Measurements from ENCODE around the gene SPATA13.
"Not testable (repeated sequence)": the region's sequence is repeated elsewhere in the genome, so short reads cannot be mapped to it uniquely, and the experiment has no call there.

SPATA13 gene

GRCh38 chr13:24292481-24292880, 132.0 kb downstream of the SPATA13 start:
- Histone ChIP-seq H3K4me3 (ENCODE audit: low read depth in 1 of 2, low read length in 2 of 2) (no peak overlapping the region), H3K27ac (ENCODE audit: low read depth, low read length) (no peak overlapping the region), H3K9ac (ENCODE audit: low read length) (no peak overlapping the region), H3K27me3 (ENCODE audit: control insufficient read depth in 1 of 2, insufficient read depth in 2 of 2, low read length in 2 of 2) (no peaks in the 10 kb centered on the region), H3K4me1 (ENCODE audit: insufficient read depth, low read length) (no peaks in the 10 kb centered on the region), H3K9me3 (ENCODE audit: low read length) (no peaks in the 10 kb centered on the region), H3K36me3 (ENCODE audit: insufficient read depth, low read length) (peaks cover 48% of the 10 kb centered on the region)

- no peak overlapping the region for H3K9ac ChIP-seq (ENCODE audit: low read length)
- H3K36me3 ChIP-seq (ENCODE audit: insufficient read depth, low read length), result peaks cover 58% of the 10 kb centered on the region
- H3K9me3 ChIP-seq (ENCODE audit: low read length), result no peaks in the 10 kb centered on the region
- H3K4me3 ChIP-seq (ENCODE audit: low read depth in 1 of 2, low read length in 2 of 2), result no peak overlapping the region
- no peaks in the 10 kb centered on the region for H3K4me1 ChIP-seq (ENCODE audit: insufficient read depth, low read length)
- no peaks in the 10 kb centered on the region for H3K27me3 ChIP-seq (ENCODE audit: control insufficient read depth in 1 of 2, insufficient read depth in 2 of 2, low read length in 2 of 2)
- H3K27ac ChIP-seq (ENCODE audit: low read depth, low read length), result no peak overlapping the region
These were observed 133.2 kb downstream of the SPATA13 start for GRCh38 chr13:24293746-24294145.

GRCh38 chr13:24299488-24300114, 139.1 kb downstream of the SPATA13 start:
- Histone ChIP-seq H3K36me3 (ENCODE audit: insufficient read depth, low read length) (peaks cover 27% of the 10 kb centered on the region), H3K9ac (ENCODE audit: low read length) (no peak overlapping the region)

GRCh38 chr13:24301434-24301833, 140.9 kb downstream of the SPATA13 start:
- H3K9me3 ChIP-seq (ENCODE audit: low read length), result no peaks in the 10 kb centered on the region
- H3K36me3 ChIP-seq (ENCODE audit: insufficient read depth, low read length), result peaks cover 20% of the 10 kb centered on the region
- no peak overlapping the region for H3K27ac ChIP-seq (ENCODE audit: low read depth, low read length)

More at GRCh38 chr13:24299488-24300114, 139.1 kb downstream of the SPATA13 start:
- H3K27ac ChIP-seq (ENCODE audit: low read depth, low read length), result no peak overlapping the region
- H3K4me1 ChIP-seq (ENCODE audit: insufficient read depth, low read length), result peaks cover 2% of the 10 kb centered on the region
- no peaks in the 10 kb centered on the region for H3K27me3 ChIP-seq (ENCODE audit: control insufficient read depth in 1 of 2, insufficient read depth in 2 of 2, low read length in 2 of 2)
- H3K9me3 ChIP-seq (ENCODE audit: low read length), result no peaks in the 10 kb centered on the region
- H3K4me3 ChIP-seq (ENCODE audit: low read depth in 1 of 2, low read length in 2 of 2), result no peak overlapping the region

GRCh38 chr13:24301911-24302310, 141.4 kb downstream of the SPATA13 start:
- Histone ChIP-seq H3K4me1 (ENCODE audit: insufficient read depth, low read length) (peaks cover 5% of the 10 kb centered on the region), H3K36me3 (ENCODE audit: insufficient read depth, low read length) (peaks cover 20% of the 10 kb centered on the region), H3K9me3 (ENCODE audit: low read length) (no peaks in the 10 kb centered on the region), H3K27ac (ENCODE audit: low read depth, low read length) (no peak overlapping the region), H3K27me3 (ENCODE audit: control insufficient read depth in 1 of 2, insufficient read depth in 2 of 2, low read length in 2 of 2) (no peaks in the 10 kb centered on the region), H3K9ac (ENCODE audit: low read length) (no peak overlapping the region), H3K4me3 (ENCODE audit: low read depth in 1 of 2, low read length in 2 of 2) (no peak overlapping the region)

More at GRCh38 chr13:24301434-24301833, 140.9 kb downstream of the SPATA13 start:
- H3K27me3 ChIP-seq (ENCODE audit: control insufficient read depth in 1 of 2, insufficient read depth in 2 of 2, low read length in 2 of 2), result no peaks in the 10 kb centered on the region
- H3K9ac ChIP-seq (ENCODE audit: low read length), result no peak overlapping the region
- H3K4me1 ChIP-seq (ENCODE audit: insufficient read depth, low read length), result peaks cover 5% of the 10 kb centered on the region
- no peak overlapping the region for H3K4me3 ChIP-seq (ENCODE audit: low read depth in 1 of 2, low read length in 2 of 2)

GRCh38 chr13:24304620-24305019, 144.1 kb downstream of the SPATA13 start:
- Histone ChIP-seq H3K27me3 (ENCODE audit: control insufficient read depth in 1 of 2, insufficient read depth in 2 of 2, low read length in 2 of 2) (no peaks in the 10 kb centered on the region), H3K27ac (ENCODE audit: low read depth, low read length) (no peak overlapping the region), H3K4me3 (ENCODE audit: low read depth in 1 of 2, low read length in 2 of 2) (no peak overlapping the region), H3K4me1 (ENCODE audit: insufficient read depth, low read length) (peaks cover 5% of the 10 kb centered on the region), H3K9ac (ENCODE audit: low read length) (no peak overlapping the region), H3K36me3 (ENCODE audit: insufficient read depth, low read length) (peaks cover under 1% of the 10 kb centered on the region), H3K9me3 (ENCODE audit: low read length) (no peaks in the 10 kb centered on the region)

- Histone ChIP-seq H3K36me3 (ENCODE audit: insufficient read depth, low read length) (no peaks in the 10 kb centered on the region), H3K27ac (ENCODE audit: low read depth, low read length) (no peak overlapping the region), H3K27me3 (ENCODE audit: control insufficient read depth in 1 of 2, insufficient read depth in 2 of 2, low read length in 2 of 2) (no peaks in the 10 kb centered on the region), H3K9ac (ENCODE audit: low read length) (no peak overlapping the region), H3K9me3 (ENCODE audit: low read length) (no peaks in the 10 kb centered on the region), H3K4me3 (ENCODE audit: low read depth in 1 of 2, low read length in 2 of 2) (no peak overlapping the region), H3K4me1 (ENCODE audit: insufficient read depth, low read length) (peaks cover 5% of the 10 kb centered on the region)
These were observed 146.1 kb downstream of the SPATA13 start for GRCh38 chr13:24306632-24307031.

GRCh38 chr13:24307211-24308067, 146.9 kb downstream of the SPATA13 start:
- H3K27ac ChIP-seq (ENCODE audit: low read depth, low read length), result no peak overlapping the region
- H3K9me3 ChIP-seq (ENCODE audit: low read length), result no peaks in the 10 kb centered on the region
- no peaks in the 10 kb centered on the region for H3K27me3 ChIP-seq (ENCODE audit: control insufficient read depth in 1 of 2, insufficient read depth in 2 of 2, low read length in 2 of 2)
- H3K36me3 ChIP-seq (ENCODE audit: insufficient read depth, low read length), result no peaks in the 10 kb centered on the region
- no peak overlapping the region for H3K4me3 ChIP-seq (ENCODE audit: low read depth in 1 of 2, low read length in 2 of 2)
- H3K9ac ChIP-seq (ENCODE audit: low read length), result no peak overlapping the region
- H3K4me1 ChIP-seq (ENCODE audit: insufficient read depth, low read length), result peaks cover 5% of the 10 kb centered on the region

- Histone ChIP-seq H3K4me1 (ENCODE audit: insufficient read depth, low read length) (peaks cover 5% of the 10 kb centered on the region), H3K4me3 (ENCODE audit: low read depth in 1 of 2, low read length in 2 of 2) (no peak overlapping the region), H3K27me3 (ENCODE audit: control insufficient read depth in 1 of 2, insufficient read depth in 2 of 2, low read length in 2 of 2) (no peaks in the 10 kb centered on the region), H3K27ac (ENCODE audit: low read depth, low read length) (no peak overlapping the region), H3K9me3 (ENCODE audit: low read length) (no peaks in the 10 kb centered on the region), H3K36me3 (ENCODE audit: insufficient read depth, low read length) (no peaks in the 10 kb centered on the region), H3K9ac (ENCODE audit: low read length) (no peak overlapping the region)
These were observed 147.5 kb downstream of the SPATA13 start for GRCh38 chr13:24308068-24308445.

- Histone ChIP-seq H3K27me3 (ENCODE audit: control insufficient read depth in 1 of 2, insufficient read depth in 2 of 2, low read length in 2 of 2) (no peaks in the 10 kb centered on the region), H3K36me3 (ENCODE audit: insufficient read depth, low read length) (no peaks in the 10 kb centered on the region), H3K9me3 (ENCODE audit: low read length) (no peaks in the 10 kb centered on the region), H3K27ac (ENCODE audit: low read depth, low read length) (no peak overlapping the region), H3K9ac (ENCODE audit: low read length) (no peak overlapping the region), H3K4me1 (ENCODE audit: insufficient read depth, low read length) (peaks cover 5% of the 10 kb centered on the region), H3K4me3 (ENCODE audit: low read depth in 1 of 2, low read length in 2 of 2) (no peak overlapping the region)
These were observed 148.0 kb downstream of the SPATA13 start for GRCh38 chr13:24308488-24309020.

- H3K27me3 ChIP-seq (ENCODE audit: control insufficient read depth in 1 of 2, insufficient read depth in 2 of 2, low read length in 2 of 2); H3K36me3 ChIP-seq (ENCODE audit: insufficient read depth, low read length); H3K4me1 ChIP-seq (ENCODE audit: insufficient read depth, low read length); H3K27ac ChIP-seq (ENCODE audit: low read depth, low read length); H3K4me3 ChIP-seq (ENCODE audit: low read depth in 1 of 2, low read length in 2 of 2); H3K9ac ChIP-seq (ENCODE audit: low read length); H3K9me3 ChIP-seq (ENCODE audit: low read length): not testable (repeated sequence)
These were observed 148.8 kb downstream of the SPATA13 start, which contains the start of gene C1QTNF9 for GRCh38 chr13:24309300-24309699. TSS of gene C1QTNF9 (plus strand) at chr13:24309580. CDS start at chr13:24316004, 6,424 bp downstream.
